ENCODE data around the gene DHRSX.

DNA sequence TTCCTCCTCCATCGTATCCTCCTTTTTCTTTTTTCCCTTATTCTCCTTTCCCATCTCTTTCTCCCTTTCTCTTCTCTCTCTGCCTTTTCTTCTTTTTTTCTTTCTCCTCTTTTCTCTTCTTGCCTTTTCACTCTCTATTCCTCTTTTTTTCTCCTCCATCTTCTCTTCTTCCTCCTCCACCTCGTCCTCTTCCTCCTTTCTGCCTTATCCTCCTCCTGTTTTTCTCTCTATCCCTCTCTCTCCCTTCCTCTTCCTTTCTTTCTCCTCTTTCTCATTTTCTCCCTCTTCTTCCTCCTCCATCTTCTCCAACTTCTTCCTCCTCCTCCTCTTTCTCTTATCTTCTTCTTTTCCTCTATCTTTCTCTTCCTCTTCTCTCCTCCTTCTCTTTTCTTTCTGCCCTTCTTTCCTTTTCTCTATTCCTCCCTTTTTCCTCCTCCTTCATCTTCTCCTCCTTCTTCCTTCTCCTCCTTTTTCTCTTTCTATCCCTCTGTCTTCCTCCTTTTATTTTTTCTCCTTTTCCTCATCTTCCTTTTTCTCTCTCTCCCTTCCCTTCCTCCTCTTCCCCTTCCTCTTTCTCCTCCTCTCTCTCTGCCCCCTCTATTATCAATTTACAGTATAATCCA, 269.1 kb downstream of the DHRSX start:
- TF ChIP-seq, protein P1, sequence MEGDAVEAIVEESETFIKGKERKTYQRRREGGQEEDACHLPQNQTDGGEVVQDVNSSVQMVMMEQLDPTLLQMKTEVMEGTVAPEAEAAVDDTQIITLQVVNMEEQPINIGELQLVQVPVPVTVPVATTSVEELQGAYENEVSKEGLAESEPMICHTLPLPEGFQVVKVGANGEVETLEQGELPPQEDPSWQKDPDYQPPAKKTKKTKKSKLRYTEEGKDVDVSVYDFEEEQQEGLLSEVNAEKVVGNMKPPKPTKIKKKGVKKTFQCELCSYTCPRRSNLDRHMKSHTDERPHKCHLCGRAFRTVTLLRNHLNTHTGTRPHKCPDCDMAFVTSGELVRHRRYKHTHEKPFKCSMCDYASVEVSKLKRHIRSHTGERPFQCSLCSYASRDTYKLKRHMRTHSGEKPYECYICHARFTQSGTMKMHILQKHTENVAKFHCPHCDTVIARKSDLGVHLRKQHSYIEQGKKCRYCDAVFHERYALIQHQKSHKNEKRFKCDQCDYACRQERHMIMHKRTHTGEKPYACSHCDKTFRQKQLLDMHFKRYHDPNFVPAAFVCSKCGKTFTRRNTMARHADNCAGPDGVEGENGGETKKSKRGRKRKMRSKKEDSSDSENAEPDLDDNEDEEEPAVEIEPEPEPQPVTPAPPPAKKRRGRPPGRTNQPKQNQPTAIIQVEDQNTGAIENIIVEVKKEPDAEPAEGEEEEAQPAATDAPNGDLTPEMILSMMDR (CRISPR knock-in tag; IDR thresholded peaks at IDR 0.05) = no peak
- TF ChIP-seq, protein P2, sequence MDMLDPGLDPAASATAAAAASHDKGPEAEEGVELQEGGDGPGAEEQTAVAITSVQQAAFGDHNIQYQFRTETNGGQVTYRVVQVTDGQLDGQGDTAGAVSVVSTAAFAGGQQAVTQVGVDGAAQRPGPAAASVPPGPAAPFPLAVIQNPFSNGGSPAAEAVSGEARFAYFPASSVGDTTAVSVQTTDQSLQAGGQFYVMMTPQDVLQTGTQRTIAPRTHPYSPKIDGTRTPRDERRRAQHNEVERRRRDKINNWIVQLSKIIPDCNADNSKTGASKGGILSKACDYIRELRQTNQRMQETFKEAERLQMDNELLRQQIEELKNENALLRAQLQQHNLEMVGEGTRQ (IDR thresholded peaks at IDR 0.05; ENCODE audit: low read depth, low read length) = no peak
- TF ChIP-seq, protein P2 (CRISPR knock-in tag; IDR thresholded peaks at IDR 0.05; ENCODE audit: borderline replicate concordance) = no peak
- TF ChIP-seq IKZF4 (CRISPR knock-in tag; IDR thresholded peaks at IDR 0.05; ENCODE audit: borderline replicate concordance, low read depth, not compliant biosample characterization) (no peak), SMARCC2 (IDR thresholded peaks at IDR 0.05) (no peak), ZNF160 (CRISPR knock-in tag; IDR thresholded peaks at IDR 0.05) (no peak), POLR2AphosphoS2 (IDR thresholded peaks at IDR 0.05; ENCODE audit: low read depth, low read length) (no peak), ZKSCAN5 (CRISPR knock-in tag; IDR thresholded peaks at IDR 0.05) (no peak), TAF1 (CRISPR knock-in tag; IDR thresholded peaks at IDR 0.05) (no peak)

Measured in HepG2 (cell line).